Measurements from ENCODE around the gene HSPD1.
A peak's percentile ranks its signal among the peaks of the same experiment; 100 is the strongest.

The HSPD1 gene

DNA sequence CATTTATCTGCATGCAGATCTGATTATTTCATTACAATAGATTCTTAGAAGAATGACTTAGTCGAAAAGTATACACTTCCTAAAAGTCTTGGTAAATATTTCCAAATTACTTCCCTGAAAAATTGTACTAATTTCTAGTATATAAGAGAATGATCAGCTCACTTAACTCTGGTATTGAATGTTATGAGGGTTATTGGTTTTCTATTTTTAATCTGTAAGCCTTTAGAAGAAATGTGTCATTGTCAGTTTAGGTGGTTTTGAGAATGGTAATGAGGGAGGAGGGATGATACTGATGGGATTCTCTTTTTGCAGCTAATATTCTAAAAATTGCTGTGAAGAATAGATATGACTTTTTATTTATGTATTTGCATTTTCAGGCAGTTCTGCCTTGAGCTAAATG lies 40.1 kb upstream of the HSPD1 start:
- Histone ChIP-seq H3K9me3 (ENCODE audit: control insufficient read depth, low read length) (no peaks in the 10 kb centered on the region), H3K79me2 (peaks cover 25% of the 10 kb centered on the region), H3K4me2 (ENCODE audit: low read length) (no peak overlapping the region), H3K4me1 (no peaks in the 10 kb centered on the region), H2AFZ (no peak overlapping the region), H3K9ac (no peak overlapping the region), H3K27ac (no peak overlapping the region), H3K36me3 (ENCODE audit: control insufficient read depth, insufficient read depth, low read length) (no peaks in the 10 kb centered on the region), H3K4me3 (ENCODE audit: low read depth, low read length) (no peak overlapping the region), H3K27me3 (ENCODE audit: control insufficient read depth, insufficient read depth, low read length) (no peaks in the 10 kb centered on the region)
- TF ChIP-seq, protein P1, sequence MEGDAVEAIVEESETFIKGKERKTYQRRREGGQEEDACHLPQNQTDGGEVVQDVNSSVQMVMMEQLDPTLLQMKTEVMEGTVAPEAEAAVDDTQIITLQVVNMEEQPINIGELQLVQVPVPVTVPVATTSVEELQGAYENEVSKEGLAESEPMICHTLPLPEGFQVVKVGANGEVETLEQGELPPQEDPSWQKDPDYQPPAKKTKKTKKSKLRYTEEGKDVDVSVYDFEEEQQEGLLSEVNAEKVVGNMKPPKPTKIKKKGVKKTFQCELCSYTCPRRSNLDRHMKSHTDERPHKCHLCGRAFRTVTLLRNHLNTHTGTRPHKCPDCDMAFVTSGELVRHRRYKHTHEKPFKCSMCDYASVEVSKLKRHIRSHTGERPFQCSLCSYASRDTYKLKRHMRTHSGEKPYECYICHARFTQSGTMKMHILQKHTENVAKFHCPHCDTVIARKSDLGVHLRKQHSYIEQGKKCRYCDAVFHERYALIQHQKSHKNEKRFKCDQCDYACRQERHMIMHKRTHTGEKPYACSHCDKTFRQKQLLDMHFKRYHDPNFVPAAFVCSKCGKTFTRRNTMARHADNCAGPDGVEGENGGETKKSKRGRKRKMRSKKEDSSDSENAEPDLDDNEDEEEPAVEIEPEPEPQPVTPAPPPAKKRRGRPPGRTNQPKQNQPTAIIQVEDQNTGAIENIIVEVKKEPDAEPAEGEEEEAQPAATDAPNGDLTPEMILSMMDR (IDR thresholded peaks at IDR 0.05) = no peak

- H3K36me3 ChIP-seq (ENCODE audit: control insufficient read depth, insufficient read depth, low read length) = no peaks in the 10 kb centered on the region
- H3K27ac ChIP-seq = no peak overlapping the region
- no peaks in the 10 kb centered on the region for H3K9me3 ChIP-seq (ENCODE audit: control insufficient read depth, low read length)
Measured at GRCh38 chr2:197538412-197538811, 38.8 kb upstream of the HSPD1 start.

DNA sequence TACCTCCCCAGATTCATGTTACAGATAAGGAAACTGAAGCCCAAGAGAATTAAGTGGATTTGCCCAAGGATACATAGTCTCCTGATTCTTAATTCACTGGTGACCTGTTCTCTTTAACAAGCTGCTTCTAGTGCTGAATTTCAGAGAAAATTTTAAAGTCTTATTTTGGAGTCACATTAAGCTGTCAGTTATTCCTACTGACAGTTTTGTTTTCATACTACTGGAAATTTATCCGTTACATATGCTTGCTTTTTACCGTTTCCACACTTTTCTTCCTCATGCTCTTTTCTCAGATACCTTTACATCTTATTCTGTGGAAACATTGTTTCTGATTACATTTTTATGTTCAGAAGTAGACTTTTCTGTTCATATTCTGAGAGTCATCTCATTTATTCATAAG lies 17.5 kb upstream of the HSPD1 start:
- peak overlapping the region; percentile 70 for H3K4me3 ChIP-seq (ENCODE audit: low read depth, low read length)

More at GRCh38 chr2:197538412-197538811, 38.8 kb upstream of the HSPD1 start:
- Histone ChIP-seq H3K4me3 (ENCODE audit: low read depth, low read length) (no peak overlapping the region), H3K4me1 (no peaks in the 10 kb centered on the region), H3K9ac (no peak overlapping the region), H3K79me2 (peaks cover 21% of the 10 kb centered on the region), H2AFZ (no peak overlapping the region), H3K27me3 (ENCODE audit: control insufficient read depth, insufficient read depth, low read length) (no peaks in the 10 kb centered on the region), H3K4me2 (ENCODE audit: low read length) (no peak overlapping the region)
- TF ChIP-seq, protein P1 (IDR thresholded peaks at IDR 0.05) = no peak

DNA sequence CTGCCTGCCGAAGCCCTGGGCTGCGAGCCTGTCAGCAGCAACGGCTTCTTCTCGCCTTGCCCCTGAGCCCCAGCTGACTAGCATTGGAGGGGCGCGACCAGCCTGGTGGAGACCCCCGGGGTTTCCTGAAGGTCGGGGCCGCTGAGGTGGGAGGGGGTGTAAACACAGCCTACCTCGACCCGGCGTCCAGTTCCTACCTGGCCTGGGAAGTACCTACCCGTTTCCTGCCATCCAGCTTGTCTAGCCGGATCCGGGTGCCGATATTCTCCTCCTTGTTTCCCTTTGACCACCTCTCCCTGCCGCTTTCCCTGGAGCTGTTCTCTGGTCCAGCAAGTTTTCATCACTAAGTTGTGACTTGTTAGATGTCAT lies 16.7 kb upstream of the HSPD1 start:
- H3K4me2 ChIP-seq (ENCODE audit: low read length) = peak overlapping the region; percentile 85
- peak overlapping the region; percentile 92 for H3K27ac ChIP-seq
- TF ChIP-seq, protein P1 (IDR thresholded peaks at IDR 0.05) = no peak
- H3K36me3 ChIP-seq (ENCODE audit: control insufficient read depth, insufficient read depth, low read length) = no peaks in the 10 kb centered on the region
- peak overlapping the region; percentile 89 for H2AFZ ChIP-seq
- peaks cover 10% of the 10 kb centered on the region for H3K4me1 ChIP-seq
- peaks cover 45% of the 10 kb centered on the region for H3K79me2 ChIP-seq
- peak overlapping the region; percentile 95 for H3K9ac ChIP-seq
- H3K9me3 ChIP-seq (ENCODE audit: control insufficient read depth, low read length) = no peaks in the 10 kb centered on the region
- peak overlapping the region; percentile 70 for H3K4me3 ChIP-seq (ENCODE audit: low read depth, low read length)
- H3K27me3 ChIP-seq (ENCODE audit: control insufficient read depth, insufficient read depth, low read length) = no peaks in the 10 kb centered on the region

More for the DNA sequence above, 17.5 kb upstream of the HSPD1 start:
- Histone ChIP-seq H2AFZ (no peak overlapping the region), H3K27me3 (ENCODE audit: control insufficient read depth, insufficient read depth, low read length) (no peaks in the 10 kb centered on the region), H3K79me2 (peaks cover 51% of the 10 kb centered on the region), H3K27ac (no peak overlapping the region), H3K36me3 (ENCODE audit: control insufficient read depth, insufficient read depth, low read length) (no peaks in the 10 kb centered on the region), H3K4me1 (peaks cover 10% of the 10 kb centered on the region), H3K9ac (no peak overlapping the region), H3K9me3 (ENCODE audit: control insufficient read depth, low read length) (no peaks in the 10 kb centered on the region), H3K4me2 (ENCODE audit: low read length) (peak overlapping the region; percentile 85)
- TF ChIP-seq, protein P1 (IDR thresholded peaks at IDR 0.05) = no peak

GRCh38 chr2:197515739-197516392 lies 16.2 kb upstream of the HSPD1 start, which contains the start of gene MOB4:
Gene MOB4, plus strand, starts transcription at chr2:197516066. Its CDS starts 21 bp downstream, at chr2:197516087.
- Histone ChIP-seq H3K27ac (peak within 1 kb of the TSS; percentile 92), H3K79me2 (peaks cover 41% of the 10 kb centered on the region), H3K4me2 (ENCODE audit: low read length) (peak within 1 kb of the TSS; percentile 85), H3K9me3 (ENCODE audit: control insufficient read depth, low read length) (no peaks in the 10 kb centered on the region), H3K4me1 (peaks cover 10% of the 10 kb centered on the region), H3K27me3 (ENCODE audit: control insufficient read depth, insufficient read depth, low read length) (no peaks in the 10 kb centered on the region), H3K9ac (peak within 1 kb of the TSS; percentile 95), H2AFZ (peak within 1 kb of the TSS; percentile 89), H3K36me3 (ENCODE audit: control insufficient read depth, insufficient read depth, low read length) (no peaks in the 10 kb centered on the region), H3K4me3 (ENCODE audit: low read depth, low read length) (peak within 1 kb of the TSS; percentile 70)
- TF ChIP-seq, protein P1 (IDR thresholded peaks at IDR 0.05) = no peak

Data from parathyroid adenoma (tissue), 2 donors.